ENCODE results near the gene SDHB. TPM values are rescaled to one million over a fixed set of nuclear protein-coding genes. Genes with fewer than 3 reads are reported as not detected.

The SDHB gene
- polyA plus RNA-seq, 1 of the 3 experiments (the other 2 are of a cell fraction), result 128 TPM

GRCh38 chr1:17027900-17028299 is 25.9 kb downstream of the SDHB start:
- Histone ChIP-seq H4K20me1 (ENCODE audit: insufficient read depth) (peaks cover 6% of the 10 kb centered on the region; the same call in 1 of the 2 replicates), H3K4me2 (no peak overlapping the region), H3K4me1 (ENCODE audit: control insufficient read depth in 1 of 2, insufficient read depth in 2 of 2, low read depth in 1 of 2, low read length in 1 of 2) (peaks cover 0 to 18% of the 10 kb centered on the region in 2 experiments; a peak in 3 of 4 replicates), H3K9me3 (no peaks in the 10 kb centered on the region), H3K9me2 (no peaks in the 10 kb centered on the region), H3K27me3 (ENCODE audit: insufficient read depth) (no peaks in the 10 kb centered on the region), H3K27ac (ENCODE audit: low read depth in 2 of 2, low read length in 1 of 2) (no peak overlapping the region), H2AFZ (ENCODE audit: low read depth) (no peak overlapping the region), H3K4me3 (ENCODE audit: low read depth in 2 of 2, low read length in 1 of 2) (no peak overlapping the region), H3F3A (replicated peaks; ENCODE audit: insufficient read depth) (no peaks in the 10 kb centered on the region), H3K36me3 (replicated peaks in 1 of 2; ENCODE audit: control insufficient read depth in 1 of 2, insufficient read depth in 2 of 2, low read length in 1 of 2) (peaks cover 38 to 54% of the 10 kb centered on the region in 2 experiments), H3K9ac (no peak overlapping the region), H3K79me2 (ENCODE audit: insufficient read depth) (no peaks in the 10 kb centered on the region)
- TF ChIP-seq TEAD4 (IDR thresholded peaks at IDR 0.05; ENCODE audit: borderline replicate concordance, insufficient read depth) (no peak), CHD2 (IDR thresholded peaks at IDR 0.05; ENCODE audit: low read length, partially characterized antibody) (no peak), MAX (IDR thresholded peaks at IDR 0.05; ENCODE audit: low read depth) (no peak), FOSL2 (IDR thresholded peaks at IDR 0.05; ENCODE audit: borderline replicate concordance, low read depth) (no peak), GATA2 (CRISPR knock-in tag; IDR thresholded peaks at IDR 0.05) (no peak), FOXM1 (IDR thresholded peaks at IDR 0.05; ENCODE audit: low read depth) (no peak), SIN3A (IDR thresholded peaks at IDR 0.05; ENCODE audit: borderline replicate concordance, low read depth, low read length) (no peak), TCF12 (IDR thresholded peaks at IDR 0.05) (no peak), TAF1 (IDR thresholded peaks at IDR 0.05; ENCODE audit: borderline replicate concordance, low read depth, low read length) (no peak)
- 85% methylated on average over 2 of the region's 2 CpGs for WGBS (ENCODE audit: low lambda C conversion rate)
- ChIA-PET POLR2A (no interaction called here), CTCF (interaction anchor here (1.2 to 1.8 kb wide), 2 partner anchors 15 to 407 kb away, joined by 3 to 5 read pairs; no protein-coding TSS in a partner anchor)
- no peak for DNase-seq

- CTCF ChIA-PET, result interaction anchor here (0.6 to 1.8 kb wide), 2 partner anchors 15 to 19 kb away, joined by 4 to 5 read pairs; no protein-coding TSS in a partner anchor
Measured at GRCh38 chr1:17027403-17027802, 26.4 kb downstream of the SDHB start.

More at GRCh38 chr1:17027403-17027802, 26.4 kb downstream of the SDHB start:
- Histone ChIP-seq H3F3A (replicated peaks; ENCODE audit: insufficient read depth) (no peaks in the 10 kb centered on the region), H3K4me1 (ENCODE audit: control insufficient read depth in 1 of 2, insufficient read depth in 2 of 2, low read depth in 1 of 2, low read length in 1 of 2) (peaks cover 0 to 13% of the 10 kb centered on the region in 2 experiments; a peak in 3 of 4 replicates), H3K36me3 (replicated peaks in 1 of 2; ENCODE audit: control insufficient read depth in 1 of 2, insufficient read depth in 2 of 2, low read length in 1 of 2) (peaks cover 38 to 54% of the 10 kb centered on the region in 2 experiments), H3K9ac (no peak overlapping the region), H3K9me2 (no peaks in the 10 kb centered on the region), H3K27me3 (ENCODE audit: insufficient read depth) (no peaks in the 10 kb centered on the region), H3K9me3 (no peaks in the 10 kb centered on the region), H4K20me1 (ENCODE audit: insufficient read depth) (0 out of 2 replicates have a peak, but pooled peaks cover under 1% of the 10 kb centered on the region), H3K27ac (ENCODE audit: low read depth in 2 of 2, low read length in 1 of 2) (no peak overlapping the region), H3K79me2 (ENCODE audit: insufficient read depth) (no peaks in the 10 kb centered on the region), H2AFZ (ENCODE audit: low read depth) (no peak overlapping the region), H3K4me2 (no peak overlapping the region), H3K4me3 (ENCODE audit: low read depth in 2 of 2, low read length in 1 of 2) (no peak overlapping the region)
- 98% methylated on average over 5 of the region's 5 CpGs for WGBS (ENCODE audit: low lambda C conversion rate)
- TF ChIP-seq REST (IDR thresholded peaks at IDR 0.05; ENCODE audit: low read depth, low read length), result no peak
- no peak for TF ChIP-seq TCF12 (IDR thresholded peaks at IDR 0.05)
- TF ChIP-seq RCOR1 (IDR thresholded peaks at IDR 0.05; ENCODE audit: low read length), result no peak
- TF ChIP-seq CHD2 (IDR thresholded peaks at IDR 0.05; ENCODE audit: low read length, partially characterized antibody), result no peak
- no peak for TF ChIP-seq USF1 (IDR thresholded peaks at IDR 0.05; ENCODE audit: borderline replicate concordance, low read depth)
- TF ChIP-seq YY1 (IDR thresholded peaks at IDR 0.05; ENCODE audit: low read depth), result no peak
- no peak for TF ChIP-seq JUND (IDR thresholded peaks at IDR 0.05)
- POLR2A ChIA-PET, result no interaction called here
- DNase-seq, result no peak
